NCI-H446 treated with DMSO at 0.1 percent for 48 hours (cell line): ENCODE data around the gene RNF207.
"Not testable (repeated sequence)": the region's sequence is repeated elsewhere in the genome, so short reads cannot be mapped to it uniquely, and the experiment has no call there.

Source experiments
- DNase-seq: peaks from one replicate; lab custom pipeline; 2025; lab: John Stamatoyannopoulos, UW

Gene RNF207

GRCh38 chr1:6200188-6200809 is 5.6 kb upstream of the RNF207 start:
- no peak for DNase-seq

DNA sequence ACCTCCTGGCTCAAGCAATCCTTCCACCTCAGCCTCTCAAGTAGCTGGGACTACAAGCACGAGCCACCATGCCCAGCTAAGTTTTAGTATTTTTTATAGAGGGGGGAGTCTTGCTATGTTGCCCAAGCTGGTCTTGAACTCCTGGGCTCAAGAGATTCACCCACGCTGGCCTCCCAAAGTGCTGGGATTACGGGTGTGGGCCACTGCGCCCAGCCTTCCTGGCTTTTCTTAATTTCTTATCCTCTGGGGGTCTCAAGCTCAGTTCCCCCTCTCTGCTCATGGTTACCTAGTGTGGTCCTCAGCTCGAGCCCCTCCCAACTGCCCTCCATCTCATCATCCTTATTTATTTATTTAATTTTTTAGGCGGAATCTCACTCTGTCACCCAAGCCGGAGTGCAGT is 3.7 kb upstream of the RNF207 start:
- DNase-seq: no peak

DNA sequence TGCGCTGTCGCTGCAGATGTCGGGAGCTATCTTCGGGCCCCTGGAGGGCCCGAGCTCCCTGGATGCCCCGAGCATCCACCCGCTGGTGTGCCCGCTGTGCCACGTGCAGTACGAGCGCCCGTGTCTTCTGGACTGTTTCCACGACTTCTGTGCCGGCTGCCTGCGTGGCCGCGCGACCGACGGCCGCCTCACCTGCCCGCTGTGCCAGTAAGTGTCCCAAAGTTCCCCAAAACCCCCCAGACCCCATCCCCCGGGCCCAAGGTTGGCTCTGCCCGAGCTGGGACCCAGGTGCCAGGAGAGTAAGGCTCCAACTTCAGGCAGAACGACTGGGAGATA is 569 bp downstream of the RNF207 start:
- DNase-seq: no peak

- no peak for DNase-seq
Measured at GRCh38 chr1:6207075-6207885, 1.4 kb downstream of the RNF207 start.

GRCh38 chr1:6207921-6208320 is 2.0 kb downstream of the RNF207 start:
- DNase-seq: no peak

- DNase-seq: no peak
Measured at GRCh38 chr1:6208723-6209660, 3.1 kb downstream of the RNF207 start.

DNA sequence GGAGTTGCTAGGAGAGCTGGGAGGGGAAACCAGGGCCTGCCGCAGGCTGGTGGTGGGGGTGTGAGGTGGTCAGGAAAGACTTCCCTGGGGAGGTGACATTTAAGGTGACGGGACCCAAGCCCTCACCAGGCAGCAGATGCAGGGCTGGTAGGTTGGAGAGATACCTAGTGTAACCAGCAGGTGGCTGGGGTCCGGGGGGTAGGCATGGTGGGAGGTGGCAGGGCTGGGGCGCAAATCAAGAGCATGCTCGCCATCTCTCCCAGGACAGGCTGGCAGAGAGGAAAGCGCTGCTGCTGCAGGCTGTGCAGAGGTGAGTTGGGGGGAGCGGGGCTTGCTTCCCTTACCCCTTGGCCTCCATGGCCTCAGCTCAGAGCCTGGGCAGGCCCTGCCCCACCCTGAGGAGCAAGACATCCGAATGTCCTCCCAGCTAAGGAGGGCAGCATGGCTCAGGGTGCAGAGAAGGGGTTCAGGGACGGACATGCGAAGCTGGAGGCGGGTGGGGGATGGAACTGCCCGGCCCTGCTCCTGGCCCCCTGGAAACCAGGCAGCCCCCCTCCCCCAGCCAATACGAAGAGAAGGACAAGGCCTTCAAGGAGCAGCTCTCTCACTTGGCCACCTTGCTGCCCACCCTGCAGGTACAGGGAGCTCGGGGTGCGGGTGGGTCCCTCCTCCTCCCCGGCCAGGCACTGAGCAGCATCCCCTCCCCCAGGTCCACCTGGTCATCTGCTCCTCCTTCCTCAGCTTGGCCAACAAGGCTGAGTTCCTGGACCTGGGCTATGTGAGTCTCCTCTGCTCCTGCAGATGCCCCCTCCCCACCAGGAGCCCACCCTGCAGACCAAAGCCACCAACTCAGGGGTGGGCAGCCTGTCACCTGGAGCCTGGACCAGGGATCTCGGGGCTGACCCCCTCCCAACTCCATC is 4.0 kb downstream of the RNF207 start:
- no peak for DNase-seq

DNA sequence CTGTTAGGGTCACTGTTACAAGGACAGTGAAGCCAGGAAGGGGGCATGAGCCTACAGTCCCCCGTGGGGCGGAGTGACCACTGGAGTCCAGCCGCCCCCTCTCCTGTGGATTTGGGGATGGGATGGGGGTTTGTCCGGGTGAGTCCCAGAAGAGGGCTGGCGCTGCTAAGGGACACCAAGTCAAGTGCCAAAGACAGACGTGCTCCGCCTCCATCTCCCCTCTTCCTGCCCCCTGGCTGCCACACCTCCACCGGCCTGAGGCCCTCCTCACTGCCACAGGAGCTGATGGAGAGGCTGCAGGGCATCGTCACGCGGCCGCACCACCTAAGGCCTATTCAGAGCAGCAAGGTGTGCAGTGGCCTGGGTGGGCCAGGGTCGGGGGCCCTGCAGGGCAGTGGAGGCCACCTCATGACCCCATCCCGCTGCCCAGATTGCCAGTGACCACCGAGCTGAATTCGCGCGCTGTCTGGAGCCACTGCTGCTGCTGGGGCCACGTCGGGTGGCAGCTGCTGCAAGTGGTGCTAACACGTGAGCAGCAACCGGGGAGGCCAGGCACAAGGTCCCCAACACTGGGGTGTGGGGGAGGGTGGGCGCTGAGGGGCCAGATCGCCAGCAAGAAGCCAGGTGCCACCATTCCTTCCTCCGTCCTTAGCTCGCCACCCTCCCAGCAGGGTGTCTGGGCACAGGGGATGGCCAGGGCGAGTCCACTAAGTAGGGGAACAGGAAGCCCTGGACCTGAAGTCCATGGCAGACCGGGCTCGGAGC is 4.9 kb downstream of the RNF207 start:
- no peak for DNase-seq

- no peak for DNase-seq
Measured at GRCh38 chr1:6211731-6212130, 5.8 kb downstream of the RNF207 start.

GRCh38 chr1:6212193-6212959 is 6.5 kb downstream of the RNF207 start:
- no peak for DNase-seq

- DNase-seq: no peak
Measured at GRCh38 chr1:6218375-6219164, 12.7 kb downstream of the RNF207 start.

DNA sequence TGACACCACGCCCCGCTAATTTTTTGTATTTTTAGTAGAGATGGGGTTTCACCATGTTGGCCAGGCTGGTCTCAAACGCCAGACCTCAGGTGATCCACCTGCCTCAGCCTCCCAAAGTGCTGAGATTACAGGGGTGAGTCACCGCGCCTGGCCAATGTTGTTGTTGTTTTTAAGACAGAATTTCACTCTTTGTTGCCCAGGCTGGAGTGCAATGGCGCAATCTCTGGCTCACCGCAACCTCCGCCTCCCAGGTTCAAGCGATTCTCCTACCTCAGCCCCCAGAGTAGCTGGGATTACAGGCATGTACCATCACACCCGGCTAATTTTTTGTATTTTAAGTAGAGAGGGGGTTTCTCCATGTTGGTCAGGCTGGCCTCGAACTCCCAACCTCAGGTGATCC is 13.7 kb downstream of the RNF207 start:
- DNase-seq: not testable (repeated sequence)

- DNase-seq: no peak
Measured at GRCh38 chr1:6220236-6220635, 14.3 kb downstream of the RNF207 start.

DNA sequence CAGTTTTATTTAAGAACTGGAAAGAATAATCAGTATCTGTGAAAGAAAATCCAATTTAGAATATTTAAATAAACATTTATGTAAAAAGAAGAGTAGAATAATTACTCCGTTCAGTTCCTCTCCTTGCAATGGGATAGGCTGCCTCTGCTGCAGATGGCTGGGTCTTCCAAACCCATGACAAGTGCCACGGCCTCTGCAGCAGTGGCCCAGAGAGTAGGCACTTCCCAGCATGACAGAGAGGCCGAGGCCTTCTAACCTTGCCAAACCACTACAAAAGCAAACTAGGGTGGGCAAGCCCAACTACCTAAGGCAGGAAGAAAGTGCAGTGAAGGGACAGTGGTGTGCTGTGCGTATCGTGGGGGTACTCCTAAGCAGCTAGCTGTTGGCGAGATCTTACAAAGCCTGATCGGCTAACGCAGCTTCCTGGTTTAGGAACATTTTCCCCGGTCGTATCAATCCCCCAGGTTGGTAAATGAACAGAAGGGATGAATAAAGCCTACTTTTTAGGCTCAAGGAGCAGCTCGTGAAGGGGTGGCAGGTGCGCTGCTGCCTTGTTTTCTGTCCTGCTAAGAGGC is 15.4 kb downstream of the RNF207 start:
- DNase-seq: no peak

DNA sequence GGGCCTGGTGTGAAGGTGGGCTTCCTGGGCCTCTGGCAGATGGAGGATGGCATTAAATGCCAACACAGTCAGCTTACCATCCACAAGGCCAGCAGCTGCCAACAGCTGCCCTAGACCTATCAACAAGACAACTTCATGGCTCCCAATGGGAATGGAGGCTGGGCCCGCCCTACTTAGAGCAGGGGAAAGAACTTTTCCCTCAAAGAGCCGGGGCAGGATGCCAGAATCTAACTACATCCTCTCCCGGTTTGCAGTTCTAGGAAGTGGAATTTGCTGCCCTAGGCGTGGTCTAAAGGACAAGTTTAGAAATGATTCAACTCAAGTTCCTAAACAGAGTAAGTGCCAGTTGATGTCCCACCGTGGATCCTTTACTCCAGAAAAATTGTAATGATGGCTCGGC is 16.7 kb downstream of the RNF207 start:
- no peak for DNase-seq

GRCh38 chr1:6223617-6224016 is 17.7 kb downstream of the RNF207 start:
- no peak for DNase-seq

GRCh38 chr1:6224718-6225117 is 18.8 kb downstream of the RNF207 start:
- no peak for DNase-seq

GRCh38 chr1:6225651-6226050 is 19.7 kb downstream of the RNF207 start:
- DNase-seq: no peak

GRCh38 chr1:6233376-6233775 is 27.5 kb downstream of the RNF207 start:
- DNase-seq: no peak
